Panc1 (cell line): ENCODE data around the gene DUSP3. TPM values are rescaled to one million over a fixed set of nuclear protein-coding genes. Genes with fewer than 3 reads are reported as not detected.

Experiments
- ATAC-seq: fragments of 200-7000 bp; cut with Tn5 transposase; 2 replicates; pipeline ENCODE4 v1.9.1; 2020; ENCODE audit warnings: mild to moderate bottlenecking, moderate library complexity
- BruUV-seq: library from RNA; stranded (reverse); fragments of 400-500 nt; replicated peaks from 2 replicates; lab custom pipeline; 2021; lab: Mats Ljungman, UMichigan
- CTCF ChIA-PET: fragments of 300-600 bp; sonication (Branson Sonifier 250); formaldehyde crosslinking; loops from one replicate; lab custom pipeline; 2022; ENCODE audit warnings: antibody characterized with exemption; lab: Charles Lee
- POLR2A ChIA-PET: fragments of 300-600 bp; sonication (Branson Sonifier 250); formaldehyde crosslinking; loops from one replicate; lab custom pipeline; 2022; ENCODE audit warnings: antibody characterized with exemption; lab: Charles Lee
- DNase-seq: peaks from one replicate; pipeline ENCODE4 v3.0.0-alpha.2; 2010; ENCODE audit warnings: low read depth, low spot score
- H3K27ac ChIP-seq: 2 replicates; pipeline ENCODE4 v1.5.1; 2011; ENCODE audit warnings: mild to moderate bottlenecking, low read length, inconsistent platforms
- H3K27me3 ChIP-seq: fragments of 200-500 bp; sonication (Bioruptor generic); 2 replicates; pipeline ENCODE4 v1.6.0; 2014; ENCODE audit warnings: low read length, inconsistent platforms; ENCODE audit not compliant: control insufficient read depth, insufficient read depth
- H3K36me3 ChIP-seq: fragments of 200-500 bp; sonication (Bioruptor generic); 2 replicates; pipeline ENCODE4 v1.5.1; 2014; ENCODE audit warnings: inconsistent platforms, mild to moderate bottlenecking, low read length, moderate library complexity; ENCODE audit not compliant: control insufficient read depth, insufficient read depth
- H3K4me1 ChIP-seq: 2 replicates; pipeline ENCODE4 v1.5.1; 2011; ENCODE audit warnings: inconsistent platforms, mild to moderate bottlenecking, low read length, moderate library complexity; ENCODE audit not compliant: control insufficient read depth, insufficient read depth
- H3K4me3 ChIP-seq, 2 experiments: 2 replicates each; pipeline ENCODE4 v1.5.1; 2011 to 2012; ENCODE audit warnings: low read depth in 2 of 2, low read length in 2 of 2, mild to moderate bottlenecking in 2 of 2, inconsistent platforms in 1 of 2, moderate library complexity in 1 of 2
- H3K9me3 ChIP-seq: fragments of 200-500 bp; sonication (Bioruptor generic); 2 replicates; pipeline ENCODE4 v1.5.1; 2014; ENCODE audit warnings: low read depth, mild to moderate bottlenecking, inconsistent platforms, low read length, moderate library complexity; ENCODE audit not compliant: control insufficient read depth, insufficient read depth
- POLR2AphosphoS5 ChIP-seq: IDR thresholded peaks from 2 replicates; pipeline ENCODE4 v1.6.1; 2012; ENCODE audit warnings: mild to moderate bottlenecking, low read depth, low read length, moderate library complexity
- REST ChIP-seq, 2 experiments: IDR thresholded peaks; 2 replicates each; pipeline ENCODE4 v1.6.1; 2011 to 2012; ENCODE audit warnings: low read depth in 2 of 2, control low read depth in 1 of 2, low read length in 1 of 2, mild to moderate bottlenecking in 1 of 2, moderate library complexity in 1 of 2; ENCODE audit not compliant: insufficient read depth in 1 of 2
- SIN3A ChIP-seq: IDR thresholded peaks from 2 replicates; pipeline ENCODE4 v1.6.1; 2012; ENCODE audit warnings: low read depth, mild to moderate bottlenecking, low read length, moderate library complexity, borderline replicate concordance; ENCODE audit not compliant: insufficient read depth
- TCF7L2 ChIP-seq: IDR thresholded peaks from 2 replicates; pipeline ENCODE4 v1.6.1; 2011; ENCODE audit warnings: mild to moderate bottlenecking, low read depth, low read length, inconsistent platforms
- in situ Hi-C: cut with HindIII; loops from 2 replicates; pipeline ENCODE4 v1.10.0; 2016; ENCODE audit warnings: low sequenced_read_pairs, low pct_unique_long_range_greater_than_20kb
- intact Hi-C: fragments of 100-400 bp; cut with micrococcal nuclease; formaldehyde crosslinking; loops from one replicate; pipeline ENCODE4 v1.10.0; 2022; ENCODE audit not compliant: unreplicated experiment
- total RNA-seq: library from RNA; stranded (reverse); gene quantifications from one replicate; pipeline ENCODE4 v1.2.1, GENCODE V29; 2021; ENCODE audit not compliant: unreplicated experiment
- TF ChIP-seq, protein P1 (sequence below): fragments of 450-650 bp; IDR thresholded peaks from 2 replicates; pipeline ENCODE4 v1.5.1; 2017; ENCODE audit warnings: mild to moderate bottlenecking

DUSP3 gene
- total RNA-seq, 1 experiment from 2014 or later, result 41.6 TPM

DNA sequence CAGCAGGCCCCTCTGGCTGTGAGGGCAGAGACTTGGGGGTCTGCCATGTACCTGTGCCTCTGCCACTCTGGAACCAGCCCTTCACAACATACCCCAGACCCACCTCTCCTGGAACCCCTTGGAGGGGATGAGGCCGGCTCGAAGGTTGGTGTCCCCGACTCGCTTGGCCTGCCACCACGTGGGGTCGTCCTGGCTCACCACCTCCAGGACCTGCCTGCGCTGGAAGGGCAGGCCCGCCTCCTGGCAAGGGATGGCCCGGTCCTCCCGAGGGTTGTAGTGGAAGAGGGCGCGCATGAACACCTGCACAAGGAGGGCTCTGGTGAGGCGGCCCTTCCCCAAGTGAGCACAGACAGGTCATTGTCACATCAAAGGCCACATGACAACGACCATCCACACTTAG, 42.0 kb upstream of the DUSP3 start:
- DNase-seq, result no peak
- Histone ChIP-seq H3K36me3 (no peaks in the 10 kb centered on the region), H3K27ac (no peak overlapping the region), H3K27me3 (no peaks in the 10 kb centered on the region), H3K4me1 (no peaks in the 10 kb centered on the region), H3K4me3 (no peak overlapping the region), H3K9me3 (no peaks in the 10 kb centered on the region)
- in situ Hi-C loops, result no loop called here
- ATAC-seq, result no peak
- BruUV-seq, result no TSS peak
- intact Hi-C loops, result no loop called here
- TF ChIP-seq, protein P1, sequence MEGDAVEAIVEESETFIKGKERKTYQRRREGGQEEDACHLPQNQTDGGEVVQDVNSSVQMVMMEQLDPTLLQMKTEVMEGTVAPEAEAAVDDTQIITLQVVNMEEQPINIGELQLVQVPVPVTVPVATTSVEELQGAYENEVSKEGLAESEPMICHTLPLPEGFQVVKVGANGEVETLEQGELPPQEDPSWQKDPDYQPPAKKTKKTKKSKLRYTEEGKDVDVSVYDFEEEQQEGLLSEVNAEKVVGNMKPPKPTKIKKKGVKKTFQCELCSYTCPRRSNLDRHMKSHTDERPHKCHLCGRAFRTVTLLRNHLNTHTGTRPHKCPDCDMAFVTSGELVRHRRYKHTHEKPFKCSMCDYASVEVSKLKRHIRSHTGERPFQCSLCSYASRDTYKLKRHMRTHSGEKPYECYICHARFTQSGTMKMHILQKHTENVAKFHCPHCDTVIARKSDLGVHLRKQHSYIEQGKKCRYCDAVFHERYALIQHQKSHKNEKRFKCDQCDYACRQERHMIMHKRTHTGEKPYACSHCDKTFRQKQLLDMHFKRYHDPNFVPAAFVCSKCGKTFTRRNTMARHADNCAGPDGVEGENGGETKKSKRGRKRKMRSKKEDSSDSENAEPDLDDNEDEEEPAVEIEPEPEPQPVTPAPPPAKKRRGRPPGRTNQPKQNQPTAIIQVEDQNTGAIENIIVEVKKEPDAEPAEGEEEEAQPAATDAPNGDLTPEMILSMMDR, result no peak
- no peak for TF ChIP-seq POLR2AphosphoS5
- TF ChIP-seq SIN3A, result no peak
- TF ChIP-seq TCF7L2, result no peak
- no peak for TF ChIP-seq REST (IDR thresholded peaks at IDR 0.05; ENCODE audit: insufficient read depth in 1 of 2, low read depth in 2 of 2, low read length in 1 of 2)
- ChIA-PET CTCF (no interaction called here), POLR2A (no interaction called here)

DNA sequence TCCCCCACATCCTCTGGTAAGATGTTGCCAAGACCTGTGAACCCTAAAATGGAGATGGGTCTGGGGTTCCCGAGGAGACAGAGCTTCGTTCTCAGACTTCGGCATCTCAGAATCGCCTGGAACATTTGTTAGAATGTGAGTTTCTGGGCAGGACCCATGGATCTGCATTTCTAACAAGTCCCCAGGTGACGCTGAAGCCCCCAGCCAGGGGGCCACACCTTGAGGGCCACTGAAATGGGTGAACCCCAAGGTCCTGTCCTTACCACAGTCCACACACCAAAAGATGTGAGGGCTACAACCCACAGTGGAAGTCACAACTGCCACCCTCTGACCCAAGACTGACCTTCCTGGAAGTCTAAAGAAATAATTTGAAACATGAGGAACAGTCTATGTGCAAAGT, 40.2 kb upstream of the DUSP3 start:
- no TSS peak for BruUV-seq
- ChIA-PET CTCF (interaction anchor here (0.7 kb wide), 1 partner anchor 125 kb away, joined by 8 read pairs; no protein-coding TSS in a partner anchor), POLR2A (no interaction called here)

More for the DNA sequence above, 40.2 kb upstream of the DUSP3 start:
- Histone ChIP-seq H3K4me3 (no peak overlapping the region), H3K9me3 (no peaks in the 10 kb centered on the region), H3K27ac (no peak overlapping the region), H3K4me1 (no peaks in the 10 kb centered on the region), H3K36me3 (no peaks in the 10 kb centered on the region), H3K27me3 (no peaks in the 10 kb centered on the region)
- no peak for DNase-seq
- in situ Hi-C loops (no loop called here), intact Hi-C loops (no loop called here)
- ATAC-seq, result no peak
- TF ChIP-seq TCF7L2 (no peak), REST (IDR thresholded peaks at IDR 0.05; ENCODE audit: insufficient read depth in 1 of 2, low read depth in 2 of 2, low read length in 1 of 2) (no peak), POLR2AphosphoS5 (no peak), SIN3A (no peak)
- TF ChIP-seq, protein P1, result no peak
